C4-2B (cell line): ENCODE data around the gene OTOA.
"Not testable (repeated sequence)": the region's sequence is repeated elsewhere in the genome, so short reads cannot be mapped to it uniquely, and the experiment has no call there.

Experiments
- H3K27ac ChIP-seq: fragments of 450-650 bp; 2 replicates; pipeline ENCODE4 v1.5.1; 2017
- ZFX ChIP-seq: fragments of 450-650 bp; IDR thresholded peaks from 2 replicates; pipeline ENCODE4 v1.6.1; 2017
- TF ChIP-seq, protein P1 (sequence below): fragments of 450-650 bp; conservative IDR thresholded peaks from 2 replicates; pipeline ENCODE4 v1.5.1; 2017; ENCODE audit warnings: mild to moderate bottlenecking

Gene OTOA

DNA sequence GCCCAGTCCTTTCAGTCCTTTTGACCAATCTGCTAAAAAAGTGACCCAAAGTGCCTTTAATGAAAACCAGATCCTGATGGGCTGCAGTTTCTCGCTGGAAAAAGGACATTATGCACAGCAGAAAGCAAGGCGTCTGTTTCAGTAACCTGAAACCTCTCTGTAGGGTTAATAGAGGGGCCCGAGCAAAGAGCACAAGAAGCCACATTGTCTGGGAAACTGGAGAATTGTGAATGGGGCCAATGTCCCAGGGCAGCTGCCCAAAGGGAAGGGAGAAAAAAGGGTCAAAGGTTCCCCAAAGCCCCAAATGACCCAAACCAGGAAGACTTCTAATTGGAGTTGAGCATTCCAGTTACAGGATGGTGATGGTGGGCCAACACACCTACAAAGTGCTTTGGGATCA lies 3.0 kb downstream of the OTOA start:
- TF ChIP-seq, protein P1, sequence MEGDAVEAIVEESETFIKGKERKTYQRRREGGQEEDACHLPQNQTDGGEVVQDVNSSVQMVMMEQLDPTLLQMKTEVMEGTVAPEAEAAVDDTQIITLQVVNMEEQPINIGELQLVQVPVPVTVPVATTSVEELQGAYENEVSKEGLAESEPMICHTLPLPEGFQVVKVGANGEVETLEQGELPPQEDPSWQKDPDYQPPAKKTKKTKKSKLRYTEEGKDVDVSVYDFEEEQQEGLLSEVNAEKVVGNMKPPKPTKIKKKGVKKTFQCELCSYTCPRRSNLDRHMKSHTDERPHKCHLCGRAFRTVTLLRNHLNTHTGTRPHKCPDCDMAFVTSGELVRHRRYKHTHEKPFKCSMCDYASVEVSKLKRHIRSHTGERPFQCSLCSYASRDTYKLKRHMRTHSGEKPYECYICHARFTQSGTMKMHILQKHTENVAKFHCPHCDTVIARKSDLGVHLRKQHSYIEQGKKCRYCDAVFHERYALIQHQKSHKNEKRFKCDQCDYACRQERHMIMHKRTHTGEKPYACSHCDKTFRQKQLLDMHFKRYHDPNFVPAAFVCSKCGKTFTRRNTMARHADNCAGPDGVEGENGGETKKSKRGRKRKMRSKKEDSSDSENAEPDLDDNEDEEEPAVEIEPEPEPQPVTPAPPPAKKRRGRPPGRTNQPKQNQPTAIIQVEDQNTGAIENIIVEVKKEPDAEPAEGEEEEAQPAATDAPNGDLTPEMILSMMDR: no peak
- no peak for TF ChIP-seq ZFX
- no peak overlapping the region for H3K27ac ChIP-seq

DNA sequence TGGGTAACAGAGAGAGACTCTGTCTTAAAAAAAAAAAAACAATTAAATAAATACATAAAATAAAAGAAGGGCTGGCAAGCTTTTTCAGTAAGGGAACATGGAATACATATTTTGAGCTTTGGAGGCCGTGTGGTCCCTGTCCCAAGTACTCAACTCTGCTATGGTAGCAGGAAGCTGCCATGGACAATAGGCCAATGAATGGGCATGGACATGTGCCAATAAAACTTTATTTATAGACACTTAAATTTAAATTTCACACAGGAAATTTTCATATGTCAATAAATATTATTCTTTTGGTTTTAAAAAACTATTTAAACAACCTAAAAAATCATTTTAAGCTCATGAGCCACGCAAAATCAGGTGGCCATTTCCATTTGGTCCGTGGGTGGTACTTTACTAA lies 3.8 kb downstream of the OTOA start:
- no peak overlapping the region for H3K27ac ChIP-seq
- TF ChIP-seq, protein P1: no peak
- no peak for TF ChIP-seq ZFX

DNA sequence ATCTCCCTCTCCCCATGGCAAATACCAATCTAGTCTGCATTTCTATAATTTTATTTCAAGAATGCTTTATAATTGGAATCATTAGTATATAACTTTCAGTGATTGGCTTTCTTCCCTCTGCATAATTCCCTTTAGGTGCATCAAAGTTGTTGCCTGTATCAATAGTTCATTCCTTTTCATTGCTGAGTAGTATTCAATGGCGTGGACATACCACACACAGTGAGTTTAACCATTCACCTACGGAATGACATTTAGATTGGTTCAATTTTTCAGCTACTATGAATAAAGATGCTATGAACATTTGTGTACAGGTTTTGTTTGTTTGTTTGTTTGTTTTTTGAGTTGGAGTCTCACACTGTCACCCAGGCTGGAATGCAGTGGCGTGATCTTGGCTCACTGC lies 9.7 kb downstream of the OTOA start:
- no peak overlapping the region for H3K27ac ChIP-seq
- TF ChIP-seq ZFX: no peak
- TF ChIP-seq, protein P1: no peak

DNA sequence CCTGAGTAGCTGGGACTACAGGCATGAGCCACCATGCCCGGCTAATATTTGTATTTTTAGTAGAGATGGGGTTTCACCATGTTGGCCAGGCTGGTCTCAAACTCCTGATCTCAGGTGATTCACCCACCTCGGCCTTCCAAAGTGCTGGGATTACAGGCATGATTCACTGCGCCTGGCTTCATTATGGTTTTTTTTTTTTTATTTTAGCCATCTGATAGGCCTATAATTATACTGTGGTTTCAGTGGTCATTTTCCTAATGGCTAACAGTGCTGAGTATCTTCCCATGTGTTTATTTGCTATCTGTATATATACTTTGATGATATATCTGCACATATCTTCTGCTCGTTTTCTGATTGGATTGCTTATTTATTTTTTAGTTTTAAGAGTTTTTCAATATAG lies 10.7 kb downstream of the OTOA start:
- H3K27ac ChIP-seq: not testable (repeated sequence)

DNA sequence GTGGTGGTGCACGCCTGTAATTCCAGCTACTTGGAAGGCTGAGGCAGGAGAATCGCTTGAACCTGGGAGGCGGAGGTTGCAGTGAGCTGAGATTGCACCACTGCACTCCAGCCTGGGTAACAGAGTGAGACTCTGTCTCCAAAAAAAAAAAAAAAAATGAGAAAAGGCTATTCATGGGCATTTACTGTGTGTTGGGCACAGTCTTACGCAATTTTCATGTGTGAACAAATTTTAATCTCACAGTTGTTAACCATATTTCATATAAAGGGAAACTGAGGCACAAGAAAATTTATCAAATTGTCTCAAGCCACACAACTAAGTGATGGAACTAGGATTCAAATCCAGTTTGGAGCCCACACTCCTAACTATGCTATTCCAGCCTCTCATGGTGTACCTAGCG lies 16.9 kb downstream of the OTOA start:
- not testable (repeated sequence) for H3K27ac ChIP-seq

DNA sequence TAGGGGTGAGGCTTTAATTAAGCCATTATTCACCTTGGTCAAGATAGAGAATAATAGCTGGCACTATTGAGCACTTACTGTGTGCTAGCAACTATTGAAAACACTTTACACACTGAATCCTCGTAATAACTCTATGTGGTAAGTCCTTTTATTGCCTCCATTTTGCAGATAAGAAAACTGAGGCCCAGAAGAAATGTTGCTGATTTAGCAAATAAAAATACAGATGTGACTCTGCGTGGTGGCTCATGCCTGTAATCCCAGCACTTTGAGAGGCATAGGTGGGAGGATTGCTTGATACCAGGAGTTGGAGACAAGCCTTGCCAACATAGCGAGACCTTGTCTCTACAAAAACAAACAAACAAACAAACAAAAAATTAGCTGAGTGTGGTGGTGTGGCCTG lies 19.4 kb downstream of the OTOA start:
- no peak overlapping the region for H3K27ac ChIP-seq

DNA sequence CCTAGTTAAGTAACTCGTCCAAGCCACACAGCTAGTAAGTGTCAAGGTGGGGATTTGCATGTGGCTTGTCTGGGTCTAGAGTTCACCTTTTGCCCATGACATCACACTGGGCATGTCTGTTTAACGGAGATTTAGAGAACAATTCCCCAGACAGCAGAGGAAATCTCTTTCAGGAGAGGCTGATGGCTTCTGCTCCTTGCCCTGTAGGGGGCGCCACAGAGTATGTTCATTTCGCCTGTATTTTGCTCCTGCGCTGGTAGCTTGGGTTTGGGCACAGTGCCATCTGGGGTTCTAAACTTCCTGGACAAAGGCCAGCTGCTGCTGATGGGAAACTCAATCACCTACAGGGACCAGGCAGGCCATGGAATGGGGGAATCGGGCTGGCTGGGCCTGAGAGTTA lies 20.4 kb downstream of the OTOA start:
- TF ChIP-seq ZFX: no peak
- TF ChIP-seq, protein P1: peak; percentile 65
- no peak overlapping the region for H3K27ac ChIP-seq

More for the DNA sequence above, 19.4 kb downstream of the OTOA start:
- TF ChIP-seq ZFX: no peak
- TF ChIP-seq, protein P1: no peak

DNA sequence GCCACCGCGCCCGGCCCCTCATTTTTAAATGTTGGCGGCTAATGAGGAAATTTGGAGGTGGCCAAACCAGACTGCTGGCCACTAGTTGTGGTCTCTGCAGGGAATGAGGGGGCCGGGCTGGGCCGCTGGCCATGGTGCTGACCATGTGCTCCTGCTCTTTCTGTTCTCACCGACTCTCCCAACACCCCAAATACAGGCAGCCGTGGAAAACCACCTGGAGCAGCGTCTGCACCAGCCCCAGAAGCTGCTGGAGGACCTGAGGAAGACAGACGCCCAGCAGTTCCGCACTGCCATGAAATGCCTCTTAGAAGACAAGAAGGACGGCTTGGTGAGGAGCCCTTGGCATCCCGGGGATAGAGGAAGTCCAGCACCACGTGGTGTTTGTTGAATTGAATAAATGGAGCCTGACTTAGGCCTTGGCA lies 21.3 kb downstream of the OTOA start:
- no peak overlapping the region for H3K27ac ChIP-seq
- TF ChIP-seq, protein P1: no peak
- TF ChIP-seq ZFX: no peak

DNA sequence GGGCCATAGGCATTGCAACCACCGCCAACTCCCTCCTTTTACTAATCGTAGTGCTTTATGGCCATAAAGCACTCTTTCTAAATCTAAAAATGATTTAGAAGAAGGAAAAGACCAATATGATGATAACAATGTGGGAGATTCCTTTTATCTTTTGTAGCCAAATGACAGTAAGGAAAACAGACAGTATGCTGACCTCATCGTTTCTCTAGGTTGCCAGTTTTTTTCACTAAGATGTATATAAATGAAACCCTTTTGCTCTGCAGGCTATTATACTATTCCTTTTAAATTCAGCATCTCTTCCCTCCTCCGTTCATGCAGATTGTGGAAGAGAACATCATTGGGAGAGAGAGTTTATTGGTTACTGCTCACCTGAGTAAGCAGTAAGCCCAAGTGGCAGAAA lies 25.3 kb downstream of the OTOA start:
- TF ChIP-seq, protein P1: no peak
- TF ChIP-seq ZFX: no peak
- H3K27ac ChIP-seq: no peak overlapping the region

DNA sequence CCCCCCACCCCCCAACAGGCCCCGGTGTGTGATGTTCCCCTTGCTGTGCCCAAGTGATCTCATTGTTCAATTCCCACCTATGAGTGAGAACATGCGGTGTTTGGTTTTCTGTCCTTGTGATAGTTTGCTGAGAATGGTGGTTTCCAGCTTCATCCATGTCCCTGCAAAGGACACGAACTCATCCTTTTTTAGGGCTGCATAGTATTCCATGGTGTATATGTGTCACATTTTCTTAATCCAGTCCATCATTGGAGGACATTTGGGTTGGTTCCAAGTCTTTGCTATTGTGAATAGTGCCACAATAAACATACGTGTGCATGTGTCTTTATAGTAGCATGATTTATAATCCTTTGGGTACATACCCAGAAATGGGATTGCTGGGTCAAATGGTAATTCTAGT lies 27.2 kb downstream of the OTOA start:
- H3K27ac ChIP-seq: not testable (repeated sequence)
